Naive B cell (primary cell): ENCODE data around the gene MED12L. TPM values are rescaled to one million over a fixed set of nuclear protein-coding genes. Genes with fewer than 3 reads are reported as not detected.
"Not testable (repeated sequence)": the region's sequence is repeated elsewhere in the genome, so short reads cannot be mapped to it uniquely, and the experiment has no call there.

Experiments used
- ATAC-seq, 2 donors: fragments of 150-1000 bp; cut with Tn5 transposase; 2 replicates each; pipeline ENCODE4 v1.10.0; 2021; ENCODE audit warnings: low read depth in 2 of 2, mild to moderate bottlenecking in 2 of 2, moderate library complexity in 2 of 2
- DNase-seq: peaks from one replicate; pipeline ENCODE4 v3.0.0; 2022
- H3K27ac Mint-ChIP-seq, 6 donors: one replicate each; pipeline ENCODE4 v1.8.0; 2020 to 2022; ENCODE audit warnings: mild to moderate bottlenecking in 6 of 6, mixed read lengths in 6 of 6, moderate library complexity in 5 of 6, inconsistent platforms in 2 of 6
- H3K27me3 Mint-ChIP-seq, 3 donors: one replicate each; pipeline ENCODE4 v1.8.0; 2021 to 2022; ENCODE audit warnings: mixed read lengths in 3 of 3, mild to moderate bottlenecking in 1 of 3
- H3K36me3 Mint-ChIP-seq, 2 donors: one replicate each; pipeline ENCODE4 v1.8.0; 2020 to 2022; ENCODE audit warnings: mixed read lengths in 2 of 2, inconsistent platforms in 1 of 2, mild to moderate bottlenecking in 1 of 2
- H3K4me1 Mint-ChIP-seq, 3 donors: one replicate each; pipeline ENCODE4 v1.8.0; 2020 to 2022; ENCODE audit warnings: mixed read lengths in 3 of 3, inconsistent platforms in 1 of 3, mild to moderate bottlenecking in 1 of 3, moderate library complexity in 1 of 3
- H3K4me3 Mint-ChIP-seq, 8 donors: one replicate each; pipeline ENCODE4 v1.8.0; 2020 to 2022; ENCODE audit warnings: mild to moderate bottlenecking in 8 of 8, mixed read lengths in 8 of 8, moderate library complexity in 8 of 8, inconsistent platforms in 2 of 8
- H3K9me3 Mint-ChIP-seq, 7 donors: one replicate each; pipeline ENCODE4 v1.8.0; 2020 to 2022; ENCODE audit warnings: mixed read lengths in 7 of 7, mild to moderate bottlenecking in 5 of 7, inconsistent platforms in 2 of 7, moderate library complexity in 1 of 7
- polyA plus RNA-seq, 6 donors: library from polyadenylated mRNA; unstranded; fragments of 300-500 nt; fragmentation: Illumina TruSeq; gene quantifications; one replicate each; pipeline ENCODE4 v1.2.3, GENCODE V29; 2021; ENCODE audit warnings: low read depth in 6 of 6

Gene MED12L
- polyA plus RNA-seq, 6 donors from 2014 or later: 0.22 to 0.23 TPM; not detected in 4

DNA sequence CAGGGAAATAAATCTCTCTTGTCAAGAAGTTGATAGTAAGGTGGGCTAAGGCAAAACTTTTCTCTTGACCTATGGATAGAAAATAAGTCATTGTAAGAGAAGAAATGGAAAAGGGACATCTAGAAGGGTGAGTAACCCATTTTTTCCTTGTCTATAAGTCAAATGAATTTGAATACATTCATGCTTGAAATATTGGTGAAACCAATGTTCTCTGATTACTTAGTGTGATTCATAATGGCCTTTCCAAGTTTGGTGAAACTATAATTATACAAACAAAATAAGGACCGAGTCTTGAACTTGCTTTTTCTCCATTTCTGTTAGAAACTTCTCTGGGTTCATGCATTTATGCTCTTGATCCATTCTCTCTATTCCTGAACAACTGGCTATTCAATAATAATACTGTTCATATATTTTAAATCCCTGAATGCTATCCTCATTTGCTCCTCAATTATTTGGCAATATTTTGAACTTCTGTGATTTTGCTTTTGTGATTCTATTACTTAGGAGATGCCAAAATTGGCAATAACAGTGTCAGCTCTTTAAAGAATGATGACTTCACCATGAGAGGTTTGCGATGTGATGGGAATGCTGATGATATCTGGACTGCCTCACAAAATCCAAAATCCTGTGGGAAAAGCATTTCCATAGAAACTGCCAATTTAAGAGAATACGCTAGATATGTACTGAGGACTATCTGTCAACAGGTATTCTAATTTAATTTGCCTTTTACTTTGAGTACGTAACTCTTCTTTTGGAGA, 286.8 kb downstream of the MED12L start:
- Mint-ChIP-seq H3K36me3 (peaks cover 0 to 4% of the 10 kb centered on the region in 2 donors), H3K27me3 (no peaks in the 10 kb centered on the region), H3K4me1 (no peaks in the 10 kb centered on the region), H3K27ac (peak overlapping the region in 1 of 6 donors; percentile 53), H3K4me3 (no peak overlapping the region), H3K9me3 (no peaks in the 10 kb centered on the region)
- no peak for DNase-seq
- ATAC-seq: no peak

DNA sequence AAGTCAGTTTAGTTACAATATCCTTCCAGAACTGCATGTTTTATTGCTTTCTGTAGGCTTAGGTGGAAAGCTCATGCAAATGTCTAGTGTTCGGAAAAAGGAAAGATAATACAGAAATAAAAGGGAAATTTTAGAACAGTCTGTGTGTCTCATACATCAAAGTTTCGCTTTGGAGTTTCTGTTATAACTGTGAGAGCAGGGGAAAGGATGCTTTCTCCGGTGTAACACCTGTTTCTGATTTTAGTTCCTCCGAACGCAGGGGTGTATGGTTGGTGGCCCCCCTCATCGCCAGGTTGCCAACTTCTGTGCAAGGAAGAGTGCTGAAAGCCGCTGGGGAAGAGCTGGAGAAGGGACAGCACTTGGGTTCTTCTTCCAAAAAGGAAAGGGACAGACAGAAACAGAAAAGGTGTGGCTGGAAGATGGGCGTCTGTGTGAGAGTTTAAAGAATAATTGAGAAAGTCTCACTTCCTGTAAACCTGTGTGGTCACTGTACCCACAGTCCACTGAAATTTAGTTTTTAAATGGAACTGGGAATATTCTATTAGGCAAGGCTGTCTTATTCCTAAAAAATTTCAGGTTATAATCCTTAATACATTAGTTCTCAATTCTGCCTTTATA, 292.4 kb downstream of the MED12L start:
- Mint-ChIP-seq H3K4me1 (peaks cover 11 to 21% (median 14%) of the 10 kb centered on the region in 3 donors), H3K9me3 (no peaks in the 10 kb centered on the region), H3K27me3 (no peaks in the 10 kb centered on the region), H3K4me3 (peak overlapping the region in 2 of 8 donors; percentile 4 to 48), H3K36me3 (no peaks in the 10 kb centered on the region), H3K27ac (peak overlapping the region in 3 of 6 donors; percentile 28 to 81 (median 35))
- DNase-seq: no peak
- no peak for ATAC-seq

DNA sequence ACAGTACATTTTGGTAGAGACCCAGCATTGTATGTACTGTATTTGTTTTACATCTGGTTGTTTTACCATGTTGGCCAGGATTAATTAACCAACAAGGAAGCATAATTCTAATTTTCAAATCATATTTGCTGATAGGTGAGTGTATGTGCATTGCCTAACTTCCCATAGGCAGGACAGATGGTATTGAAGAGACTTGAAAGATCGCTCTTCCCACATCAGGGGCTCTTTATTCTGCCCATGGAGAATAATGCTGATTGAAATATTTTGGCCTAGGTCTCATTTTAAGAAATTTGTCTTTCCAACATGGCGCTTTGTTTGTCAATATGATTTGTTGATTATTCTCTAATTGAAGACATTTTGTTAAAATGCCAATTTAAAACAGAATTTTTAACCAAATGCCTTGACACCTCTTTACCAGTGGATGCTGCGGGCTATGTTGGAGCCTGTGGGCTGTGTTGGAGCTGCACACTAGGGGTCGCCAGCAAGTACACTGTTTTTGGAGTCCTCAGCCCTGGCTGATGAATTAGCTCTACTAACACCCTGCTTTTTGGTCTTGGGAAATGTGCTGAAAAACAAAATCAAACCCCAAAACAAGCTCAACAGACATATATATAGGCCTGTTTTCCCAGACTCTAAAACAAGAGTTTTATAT, 293.7 kb downstream of the MED12L start:
- DNase-seq (peak; percentile 12), ATAC-seq (peak; percentile 31 to 48)
- no peaks in the 10 kb centered on the region for H3K36me3 Mint-ChIP-seq

DNA sequence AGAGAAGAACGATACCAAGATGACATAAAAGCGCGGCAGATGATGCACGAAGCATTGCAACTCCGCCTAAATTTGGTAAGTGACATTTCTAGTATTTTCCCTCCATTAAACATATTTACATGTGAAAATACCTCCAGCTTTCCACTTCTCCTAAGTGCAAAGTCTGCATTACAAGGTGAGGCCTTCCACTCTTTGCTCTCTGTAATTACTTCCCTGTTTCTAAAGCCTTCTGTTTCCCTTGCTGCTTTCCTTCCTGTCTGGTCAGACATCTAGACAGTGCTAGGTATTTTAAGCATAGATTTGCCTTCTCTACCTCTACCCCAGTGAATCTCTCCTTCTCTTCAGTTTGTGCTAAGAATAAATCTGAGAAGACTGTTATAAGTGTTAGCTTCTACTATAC, 297.2 kb downstream of the MED12L start:
- ATAC-seq (peak; percentile 78 to 79), DNase-seq (peak; percentile 44)
- Mint-ChIP-seq H3K4me1 (peaks cover 40 to 65% (median 42%) of the 10 kb centered on the region in 3 donors), H3K27me3 (no peaks in the 10 kb centered on the region), H3K4me3 (peak overlapping the region; percentile 9 to 92 (median 72)), H3K27ac (peak overlapping the region; percentile 18 to 97 (median 78)), H3K9me3 (no peaks in the 10 kb centered on the region), H3K36me3 (no peaks in the 10 kb centered on the region)

More for the DNA sequence above, 293.7 kb downstream of the MED12L start:
- Mint-ChIP-seq H3K9me3 (no peaks in the 10 kb centered on the region), H3K4me3 (no peak overlapping the region), H3K27ac (no peak overlapping the region), H3K27me3 (no peaks in the 10 kb centered on the region), H3K4me1 (peaks cover 24 to 34% (median 25%) of the 10 kb centered on the region in 3 donors)

DNA sequence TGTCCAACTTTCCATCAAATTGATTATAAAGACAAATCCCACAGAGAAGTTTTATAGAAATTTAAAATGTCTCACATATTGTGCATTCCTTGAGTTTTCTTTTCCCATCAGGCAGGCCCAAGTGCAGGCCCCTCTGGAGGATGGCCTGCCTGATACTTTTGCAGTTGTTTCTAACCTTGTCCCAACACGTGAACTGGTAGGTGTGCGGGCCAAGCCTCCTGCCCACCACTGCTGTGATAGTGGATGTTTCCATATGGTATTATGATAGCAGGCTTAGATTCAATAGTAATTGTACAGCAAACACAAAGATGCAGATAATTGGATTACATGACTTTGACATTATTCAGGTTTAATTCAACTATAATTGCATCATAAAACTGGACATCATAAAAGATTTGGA, 297.6 kb downstream of the MED12L start:
- no peaks in the 10 kb centered on the region for H3K36me3 Mint-ChIP-seq
- peaks cover 44 to 70% (median 46%) of the 10 kb centered on the region in 3 donors for H3K4me1 Mint-ChIP-seq
- DNase-seq (no peak), ATAC-seq (no peak)
- peak overlapping the region; percentile 18 to 97 (median 78) for H3K27ac Mint-ChIP-seq
- H3K4me3 Mint-ChIP-seq: peak overlapping the region; percentile 9 to 92 (median 72)
- no peaks in the 10 kb centered on the region for H3K9me3 Mint-ChIP-seq
- no peaks in the 10 kb centered on the region for H3K27me3 Mint-ChIP-seq

DNA sequence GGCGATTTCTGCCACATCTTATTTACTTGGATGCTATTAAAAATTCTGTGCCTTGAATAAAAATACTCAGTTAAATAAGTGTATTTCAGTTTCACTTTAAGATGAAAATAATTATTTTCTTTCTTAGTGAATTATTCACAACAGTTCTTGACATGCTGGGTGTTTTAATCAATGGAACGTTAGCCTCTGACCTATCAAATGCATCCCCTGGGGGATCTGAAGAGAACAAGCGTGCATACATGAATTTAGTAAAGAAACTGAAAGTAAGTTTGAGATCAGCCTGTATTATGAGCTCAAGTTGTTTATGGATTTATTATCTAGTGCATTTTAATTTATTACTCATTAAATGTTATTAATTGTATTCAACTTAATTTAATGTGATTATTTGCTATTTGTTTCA, 298.5 kb downstream of the MED12L start:
- Mint-ChIP-seq H3K36me3 (no peaks in the 10 kb centered on the region), H3K27ac (peak overlapping the region; percentile 18 to 97 (median 78)), H3K4me3 (peak overlapping the region; percentile 19 to 92 (median 63)), H3K9me3 (no peaks in the 10 kb centered on the region), H3K4me1 (peaks cover 44 to 72% (median 49%) of the 10 kb centered on the region in 3 donors), H3K27me3 (no peaks in the 10 kb centered on the region)
- ATAC-seq (peak; percentile 36 to 55), DNase-seq (peak; percentile 12)

DNA sequence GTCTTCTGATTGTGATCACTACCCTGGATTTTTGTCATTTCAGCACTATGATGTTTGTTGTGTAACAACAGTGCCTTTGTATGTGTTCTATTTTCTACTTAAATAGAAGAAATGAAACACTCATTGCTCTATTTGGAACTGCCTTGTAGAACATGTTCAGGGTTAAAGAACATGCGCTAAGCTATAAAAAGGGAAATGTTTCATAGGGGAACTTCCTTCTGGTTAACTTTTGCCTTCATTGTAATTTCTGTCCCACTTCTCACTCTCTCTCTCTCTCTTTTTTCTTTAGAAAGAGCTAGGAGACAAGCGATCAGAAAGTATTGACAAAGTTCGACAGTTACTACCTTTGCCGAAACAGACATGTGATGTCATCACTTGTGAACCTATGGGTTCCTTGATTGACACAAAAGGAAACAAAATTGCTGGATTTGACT, 299.3 kb downstream of the MED12L start, which contains the start of gene P2RY12:
Gene P2RY12, minus strand, starts transcription at position 13 of the 434 bp plus-strand sequence. CDS start 45,908 bp downstream, outside the sequence.
- Mint-ChIP-seq H3K4me3 (peak within 1 kb of the TSS; percentile 68 to 92 (median 76)), H3K27ac (peak within 1 kb of the TSS; percentile 78 to 97 (median 94)), H3K27me3 (no peaks in the 10 kb centered on the region), H3K4me1 (peaks cover 49 to 77% (median 57%) of the 10 kb centered on the region in 3 donors), H3K36me3 (no peaks in the 10 kb centered on the region), H3K9me3 (no peaks in the 10 kb centered on the region)
- DNase-seq: peak; percentile 40
- peak; percentile 65 for ATAC-seq

DNA sequence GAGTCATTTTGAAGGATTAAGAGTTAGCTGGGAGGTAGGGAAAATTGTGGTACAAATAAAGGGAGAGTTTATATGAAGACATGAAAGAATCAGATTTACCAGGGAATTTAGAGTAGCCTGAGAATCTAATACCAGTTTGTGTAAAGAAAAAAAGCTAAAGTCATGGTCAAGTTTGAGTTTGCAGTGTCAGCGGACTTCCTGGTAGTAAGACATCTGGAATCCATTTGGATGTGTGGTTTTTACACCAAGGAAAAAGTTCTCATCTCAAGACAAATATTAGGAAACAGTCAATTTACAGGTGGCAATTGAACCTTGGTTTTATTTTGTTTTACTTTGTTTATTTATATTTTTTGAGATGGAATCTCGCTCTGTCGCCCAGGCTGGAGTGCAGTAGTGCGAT, 300.6 kb downstream of the MED12L start:
- no peaks in the 10 kb centered on the region for H3K36me3 Mint-ChIP-seq
- ATAC-seq (no peak), DNase-seq (no peak)
- H3K27me3 Mint-ChIP-seq: no peaks in the 10 kb centered on the region
- H3K9me3 Mint-ChIP-seq: no peaks in the 10 kb centered on the region
- peak overlapping the region; percentile 75 to 96 (median 84) for H3K27ac Mint-ChIP-seq
- H3K4me1 Mint-ChIP-seq: peaks cover 49 to 79% (median 57%) of the 10 kb centered on the region in 3 donors
- H3K4me3 Mint-ChIP-seq: peak overlapping the region in 2 of 8 donors; percentile 5 to 17

DNA sequence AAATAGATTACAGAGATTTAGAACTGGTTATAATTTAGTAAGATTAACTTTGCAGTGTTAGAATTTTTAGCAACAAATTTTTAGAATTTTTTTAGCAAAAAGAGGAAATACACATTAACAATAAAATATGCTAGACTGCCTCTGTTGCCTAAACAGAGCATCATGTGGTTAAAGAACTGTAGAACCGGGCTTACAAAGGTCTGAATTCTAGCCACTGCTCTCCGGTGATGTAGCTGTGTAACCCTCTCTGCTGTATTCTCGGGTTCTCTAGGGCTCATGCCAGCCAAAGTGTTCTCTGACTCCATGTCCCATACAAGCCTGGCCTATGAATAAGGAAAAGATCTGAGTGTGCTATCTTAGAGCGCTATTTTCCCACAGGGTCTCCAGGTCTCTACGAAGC, 302.0 kb downstream of the MED12L start:
- no peaks in the 10 kb centered on the region for H3K27me3 Mint-ChIP-seq
- peaks cover 49 to 77% (median 58%) of the 10 kb centered on the region in 3 donors for H3K4me1 Mint-ChIP-seq
- peak; percentile 25 to 35 for ATAC-seq
- no peaks in the 10 kb centered on the region for H3K36me3 Mint-ChIP-seq
- DNase-seq: no peak
- peak overlapping the region; percentile 88 to 98 (median 92) for H3K27ac Mint-ChIP-seq
- no peaks in the 10 kb centered on the region for H3K9me3 Mint-ChIP-seq
- peak overlapping the region in 7 of 8 donors; percentile 53 to 89 (median 72) for H3K4me3 Mint-ChIP-seq

DNA sequence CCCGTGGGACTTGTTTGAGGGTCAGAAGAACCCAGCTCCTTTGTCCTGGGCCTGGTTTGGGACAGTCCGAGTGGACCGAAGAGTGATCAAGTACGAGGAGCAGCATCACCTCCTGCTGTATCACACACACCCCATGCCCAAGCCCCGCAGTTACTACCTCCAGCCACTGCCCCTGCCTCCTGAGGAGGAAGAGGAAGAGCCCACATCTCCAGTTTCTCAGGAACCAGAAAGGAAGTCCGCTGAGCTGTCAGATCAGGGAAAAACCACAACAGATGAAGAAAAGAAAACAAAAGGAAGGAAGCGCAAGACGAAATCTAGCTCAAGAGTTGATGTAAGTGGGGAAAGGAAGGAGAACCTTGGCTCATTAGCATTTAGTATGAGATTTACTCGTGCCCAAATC, 302.4 kb downstream of the MED12L start:
- Mint-ChIP-seq H3K27me3 (no peaks in the 10 kb centered on the region), H3K4me1 (peaks cover 46 to 73% (median 57%) of the 10 kb centered on the region in 3 donors), H3K27ac (peak overlapping the region; percentile 88 to 98 (median 92)), H3K9me3 (no peaks in the 10 kb centered on the region), H3K4me3 (peak overlapping the region in 7 of 8 donors; percentile 53 to 89 (median 72)), H3K36me3 (no peaks in the 10 kb centered on the region)
- DNase-seq (no peak), ATAC-seq (no peak)

DNA sequence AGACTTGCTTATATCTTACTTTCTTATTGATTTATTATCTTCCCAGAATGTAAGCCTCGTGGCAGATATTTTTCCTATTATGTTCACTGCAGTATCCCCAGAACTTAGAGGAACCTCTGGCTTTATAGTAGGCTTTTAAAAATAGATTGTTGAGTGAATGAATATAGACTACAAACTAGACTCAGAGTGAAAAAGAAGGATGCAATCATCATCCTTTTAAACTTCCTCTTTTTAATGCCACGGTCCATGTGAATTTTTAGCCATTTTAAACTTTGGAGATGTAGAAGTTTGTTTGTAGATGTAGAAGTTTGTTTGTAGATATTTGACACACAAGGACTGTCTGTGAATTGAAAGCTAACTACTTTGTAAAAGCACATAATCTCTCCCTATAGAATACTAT, 306.3 kb downstream of the MED12L start:
- Mint-ChIP-seq H3K4me1 (peaks cover 24 to 51% (median 37%) of the 10 kb centered on the region in 3 donors), H3K36me3 (no peaks in the 10 kb centered on the region), H3K9me3 (no peaks in the 10 kb centered on the region), H3K27ac (peak overlapping the region in 1 of 6 donors; percentile 59), H3K27me3 (no peaks in the 10 kb centered on the region), H3K4me3 (peak overlapping the region in 1 of 8 donors; percentile 25)
- ATAC-seq: no peak
- DNase-seq: no peak

DNA sequence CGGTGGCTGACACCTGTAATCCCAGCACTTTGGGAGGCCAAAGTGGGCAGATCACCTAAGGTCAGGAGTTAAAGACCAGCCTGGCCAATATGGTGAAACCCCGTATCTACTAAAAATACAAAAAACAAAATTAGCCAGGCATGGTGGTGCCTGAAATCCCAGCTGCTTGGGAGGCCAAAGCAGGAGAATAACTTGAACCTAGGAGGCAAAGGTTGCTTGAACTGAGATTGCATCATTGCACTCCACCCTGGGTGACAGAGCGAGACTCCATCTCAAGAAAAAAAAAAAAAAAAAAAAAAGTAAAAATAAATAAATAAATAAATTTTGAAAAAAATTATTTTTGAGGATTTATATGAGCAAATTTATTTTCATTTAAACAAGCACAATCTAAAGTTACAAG, 306.7 kb downstream of the MED12L start:
- not testable (repeated sequence) for H3K27ac Mint-ChIP-seq, ATAC-seq, H3K36me3 Mint-ChIP-seq, H3K4me3 Mint-ChIP-seq, DNase-seq, H3K27me3 Mint-ChIP-seq, H3K9me3 Mint-ChIP-seq
- H3K4me1 Mint-ChIP-seq: peaks cover 29 to 50% (median 42%) of the 10 kb centered on the region in 3 donors

DNA sequence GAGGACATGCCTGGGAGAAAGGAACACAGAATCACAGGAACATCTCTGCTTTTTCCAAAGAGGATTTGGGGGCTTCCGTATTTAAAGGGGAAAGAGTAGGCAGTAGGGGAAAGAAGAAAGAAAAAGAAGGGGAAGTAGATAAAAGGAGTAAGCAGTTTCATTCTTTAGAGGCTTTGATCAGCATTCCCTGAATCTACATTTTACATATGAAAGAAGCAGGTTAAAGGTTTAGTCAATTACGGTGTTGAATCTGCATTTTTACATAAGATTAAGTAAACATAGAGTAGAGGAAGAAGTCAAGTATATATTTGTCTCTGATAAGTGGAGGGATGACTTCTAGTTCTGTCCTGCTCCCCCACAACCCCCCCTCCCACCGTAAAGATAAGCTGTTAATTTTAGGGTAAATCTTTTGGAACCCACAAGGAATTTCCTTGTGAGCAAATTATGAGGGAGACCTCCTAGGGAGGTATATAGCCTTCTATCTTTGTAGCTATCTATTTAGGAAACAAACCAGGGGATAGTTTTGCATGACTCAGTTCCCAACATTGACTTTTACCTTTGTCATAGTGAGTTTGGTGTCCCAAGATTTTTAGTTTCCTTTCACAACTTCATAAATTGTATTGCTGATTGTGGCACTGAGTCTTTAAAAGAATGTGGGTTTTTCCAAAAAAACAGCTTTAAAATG, 307.8 kb downstream of the MED12L start:
- Mint-ChIP-seq H3K27me3 (no peaks in the 10 kb centered on the region), H3K4me1 (peaks cover 21 to 40% (median 34%) of the 10 kb centered on the region in 3 donors), H3K9me3 (no peaks in the 10 kb centered on the region), H3K27ac (peak overlapping the region in 3 of 6 donors; percentile 10 to 70 (median 30)), H3K4me3 (peak overlapping the region in 1 of 8 donors; percentile 27), H3K36me3 (no peaks in the 10 kb centered on the region)
- ATAC-seq (no peak), DNase-seq (no peak)
